Gastroesophageal sphincter (tissue), 4 donors: ENCODE data around the gene TBC1D2B. TPM values are rescaled to one million over a fixed set of nuclear protein-coding genes. Genes with fewer than 3 reads are reported as not detected.
A peak's percentile ranks its signal among the peaks of the same experiment; 100 is the strongest.

Experiments
- ATAC-seq: fragments of 150-250 bp; one replicate; pipeline ENCODE4 v1.9.1; 2016; ENCODE audit warnings: mild to moderate bottlenecking, moderate library complexity
- H3K27ac ChIP-seq, 4 donors: fragments of 200-600 bp; sonication (generic) in 3 of 4; 1 replicate in 3 of 4; 2 replicates in 1 of 4; pipeline ENCODE4 v1.5.1; 2016 to 2019
- H3K27me3 ChIP-seq: fragments of 200-600 bp; sonication (generic); one replicate; pipeline ENCODE4 v1.5.1; 2019
- H3K36me3 ChIP-seq, 2 donors: fragments of 200-600 bp; sonication (generic); one replicate each; pipeline ENCODE4 v1.5.1; 2019; ENCODE audit warnings: control low read depth in 1 of 2
- H3K4me1 ChIP-seq, 3 donors: fragments of 200-600 bp; sonication (generic); 1 replicate in 2 of 3; 2 replicates in 1 of 3; pipeline ENCODE4 v1.5.1; 2016 to 2019; ENCODE audit warnings: control low read depth in 2 of 3
- H3K4me3 ChIP-seq, 2 donors: fragments of 200-600 bp; sonication (generic); one replicate each; pipeline ENCODE4 v1.5.1; 2019; ENCODE audit warnings: mild to moderate bottlenecking in 1 of 2, moderate library complexity in 1 of 2
- H3K9me3 ChIP-seq, 3 donors: fragments of 200-600 bp; sonication (generic); one replicate each; pipeline ENCODE4 v1.5.1; 2017 to 2019; ENCODE audit warnings: control low read depth in 2 of 3
- EP300 ChIP-seq: sonication (generic); formaldehyde crosslinking; IDR thresholded peaks from one replicate; pipeline ENCODE4 v1.6.1; 2017; ENCODE audit warnings: antibody characterized with exemption, mild to moderate bottlenecking
- POLR2A ChIP-seq, 2 donors: fragments of 450-650 bp; IDR thresholded peaks; one replicate each; pipeline ENCODE4 v1.6.1; 2017; ENCODE audit warnings: antibody characterized with exemption in 2 of 2, mild to moderate bottlenecking in 2 of 2, moderate library complexity in 1 of 2
- POLR2AphosphoS5 ChIP-seq: sonication (generic); formaldehyde crosslinking; IDR thresholded peaks from one replicate; pipeline ENCODE4 v1.6.1; 2017; ENCODE audit warnings: antibody characterized with exemption
- WGBS, 2 donors: methylation state at CpG; one replicate each; pipeline ENCODE4 v1.1.5; 2018; ENCODE audit warnings: low coverage in 1 of 2; 5-methylcytosine and 5-hydroxymethylcytosine counted together
- total RNA-seq, 4 donors: library from RNA; depleted of rRNA; stranded (reverse); fragments of >200 nt; gene quantifications; one replicate each; pipeline ENCODE4 v1.1.0, GENCODE V29; 2016
- TF ChIP-seq, protein P1 (sequence below), 4 experiments: fragments of 200-600 bp in 2 of 4; fragments of 450-650 bp in 2 of 4; sonication (generic) in 1 of 4; IDR thresholded peaks; one replicate each; pipeline ENCODE4 v1.5.1; 2017 to 2019; ENCODE audit warnings: antibody characterized with exemption in 4 of 4, mild to moderate bottlenecking in 2 of 4, moderate library complexity in 2 of 4

TBC1D2B gene
- total RNA-seq, 4 donors from 2014 or later, result 36.9 to 51.7 (median 46.5) TPM

- no peaks in the 10 kb centered on the region for H3K9me3 ChIP-seq
- H3K4me3 ChIP-seq, result no peak overlapping the region
- no peak for ATAC-seq
- H3K27ac ChIP-seq, result no peak overlapping the region
- TF ChIP-seq EP300, result no peak
- 79% methylated on average over 5 of the region's 11 CpGs; no CpG with 5 or more reads in 1 of the 2 donors for WGBS, 2 donors
- H3K36me3 ChIP-seq, result no peaks in the 10 kb centered on the region
- no peaks in the 10 kb centered on the region for H3K27me3 ChIP-seq
- peaks cover 0 to 32% (median 4%) of the 10 kb centered on the region in 3 donors for H3K4me1 ChIP-seq
Observed at GRCh38 chr15:78079298-78080087, 2.0 kb upstream of the TBC1D2B start.

DNA sequence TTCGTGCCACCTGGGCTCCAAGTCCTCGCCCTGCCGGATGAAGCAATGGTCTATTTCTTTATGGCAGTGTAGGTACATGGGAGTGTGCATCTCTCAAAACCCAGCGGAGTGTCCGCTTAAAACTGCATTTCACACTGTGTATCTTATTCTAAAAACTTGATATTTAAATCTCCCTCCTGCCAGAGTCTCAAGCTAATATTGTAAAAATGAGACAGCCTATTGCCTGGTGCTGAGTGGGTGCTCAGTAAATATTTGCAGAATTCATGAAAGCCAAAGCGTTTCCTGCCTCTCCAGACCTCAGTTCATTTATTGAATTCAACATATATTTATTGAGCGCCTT, 330 bp upstream of the TBC1D2B start:
- no peaks in the 10 kb centered on the region for H3K9me3 ChIP-seq
- H3K27me3 ChIP-seq, result no peaks in the 10 kb centered on the region
- peaks cover 0 to 49% (median 8%) of the 10 kb centered on the region in 3 donors for H3K4me1 ChIP-seq
- H3K36me3 ChIP-seq, result no peaks in the 10 kb centered on the region
- peak overlapping the region; percentile 81 to 90 for H3K4me3 ChIP-seq
- WGBS, 2 donors, result 9 to 14% methylated on average over 3 to 5 of the region's 7 CpGs
- ATAC-seq, result peak; percentile 10
- H3K27ac ChIP-seq, result peak overlapping the region in 3 of 4 donors; percentile 91 to 95 (median 92)
- TF ChIP-seq, protein P1, sequence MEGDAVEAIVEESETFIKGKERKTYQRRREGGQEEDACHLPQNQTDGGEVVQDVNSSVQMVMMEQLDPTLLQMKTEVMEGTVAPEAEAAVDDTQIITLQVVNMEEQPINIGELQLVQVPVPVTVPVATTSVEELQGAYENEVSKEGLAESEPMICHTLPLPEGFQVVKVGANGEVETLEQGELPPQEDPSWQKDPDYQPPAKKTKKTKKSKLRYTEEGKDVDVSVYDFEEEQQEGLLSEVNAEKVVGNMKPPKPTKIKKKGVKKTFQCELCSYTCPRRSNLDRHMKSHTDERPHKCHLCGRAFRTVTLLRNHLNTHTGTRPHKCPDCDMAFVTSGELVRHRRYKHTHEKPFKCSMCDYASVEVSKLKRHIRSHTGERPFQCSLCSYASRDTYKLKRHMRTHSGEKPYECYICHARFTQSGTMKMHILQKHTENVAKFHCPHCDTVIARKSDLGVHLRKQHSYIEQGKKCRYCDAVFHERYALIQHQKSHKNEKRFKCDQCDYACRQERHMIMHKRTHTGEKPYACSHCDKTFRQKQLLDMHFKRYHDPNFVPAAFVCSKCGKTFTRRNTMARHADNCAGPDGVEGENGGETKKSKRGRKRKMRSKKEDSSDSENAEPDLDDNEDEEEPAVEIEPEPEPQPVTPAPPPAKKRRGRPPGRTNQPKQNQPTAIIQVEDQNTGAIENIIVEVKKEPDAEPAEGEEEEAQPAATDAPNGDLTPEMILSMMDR (IDR thresholded peaks at IDR 0.05), result no peak
- no peak for TF ChIP-seq EP300

DNA sequence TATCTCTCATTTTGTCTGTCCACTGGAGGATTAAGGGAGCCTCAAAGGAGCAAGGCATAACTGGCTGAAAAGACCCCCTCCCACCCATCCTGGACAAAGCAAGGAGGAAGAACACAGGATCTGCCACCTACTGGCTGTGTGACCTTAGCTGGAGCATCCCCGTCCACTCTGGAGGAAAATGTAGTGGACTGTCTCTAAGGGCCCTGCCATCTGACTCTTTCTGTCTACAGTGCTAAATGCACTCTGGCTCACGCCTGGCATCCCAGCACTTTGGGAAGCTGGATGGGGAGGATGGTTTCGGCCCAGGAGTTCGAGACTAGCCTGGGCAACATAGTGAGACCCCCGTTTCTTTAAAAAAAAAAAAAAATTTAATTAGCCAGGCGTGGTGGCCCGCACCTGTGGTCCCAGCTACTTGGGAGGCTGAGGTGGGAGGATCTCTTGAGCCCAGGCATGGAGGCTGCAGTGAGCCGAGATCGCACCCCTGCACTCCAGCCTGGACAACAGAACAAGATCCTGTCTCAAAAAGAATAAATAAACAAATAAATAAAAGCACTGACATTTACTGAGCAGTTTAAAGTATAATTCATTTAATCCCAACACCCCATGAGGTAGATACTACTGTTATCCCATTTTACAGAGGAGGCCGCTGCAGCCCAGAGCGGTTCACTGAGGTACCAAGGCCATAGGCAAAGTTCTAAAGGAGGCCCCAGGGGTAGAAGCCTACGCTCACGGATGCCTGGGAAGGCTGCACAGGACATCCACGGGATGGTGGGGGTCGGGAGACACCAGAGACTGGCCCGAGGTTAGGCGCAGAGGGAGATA, 1.1 kb downstream of the TBC1D2B start:
- Histone ChIP-seq H3K27me3 (no peaks in the 10 kb centered on the region), H3K36me3 (no peaks in the 10 kb centered on the region), H3K4me3 (peak overlapping the region; percentile 81 to 90), H3K9me3 (no peaks in the 10 kb centered on the region), H3K27ac (peak overlapping the region; percentile 79 to 95 (median 92)), H3K4me1 (peaks cover 0 to 63% (median 8%) of the 10 kb centered on the region in 3 donors)
- ATAC-seq, result peak; percentile 1
- 21 to 35% methylated on average over 7 to 12 of the region's 17 CpGs for WGBS, 2 donors
- TF ChIP-seq POLR2A (IDR thresholded peaks at IDR 0.05), result no peak
- TF ChIP-seq, protein P1 (IDR thresholded peaks at IDR 0.05), result peak in 1 of 4 experiments; percentile 34

- 3 to 13% methylated on average over 4 to 5 of the region's 7 CpGs for WGBS, 2 donors
- H3K9me3 ChIP-seq, result no peaks in the 10 kb centered on the region
- peak overlapping the region; percentile 81 to 90 for H3K4me3 ChIP-seq
- peak overlapping the region; percentile 35 to 95 (median 92) for H3K27ac ChIP-seq
- peak; percentile 72 for ATAC-seq
- H3K4me1 ChIP-seq, result peaks cover 0 to 68% (median 8%) of the 10 kb centered on the region in 3 donors
- TF ChIP-seq POLR2AphosphoS5 (no peak), POLR2A (IDR thresholded peaks at IDR 0.05) (no peak), EP300 (no peak)
- TF ChIP-seq, protein P1 (IDR thresholded peaks at IDR 0.05), result no peak
- H3K36me3 ChIP-seq, result no peaks in the 10 kb centered on the region
- H3K27me3 ChIP-seq, result no peaks in the 10 kb centered on the region
Observed at GRCh38 chr15:78075490-78076230, 1.9 kb downstream of the TBC1D2B start.
